Suprapubic skin (tissue), 4 donors: ENCODE measurements around the gene SLC44A1.

Source experiments
- CTCF ChIP-seq, 2 donors: fragments of 200-600 bp in 1 of 2; fragments of 450-650 bp in 1 of 2; sonication (generic) in 1 of 2; IDR thresholded peaks; one replicate each; pipeline ENCODE4 v1.5.1; 2016 to 2019; ENCODE audit warnings: antibody characterized with exemption in 2 of 2, mild to moderate bottlenecking in 1 of 2, moderate library complexity in 1 of 2
- POLR2A ChIP-seq, 2 donors: fragments of 450-650 bp; IDR thresholded peaks; one replicate each; pipeline ENCODE4 v1.6.1; 2017; ENCODE audit warnings: antibody characterized with exemption in 2 of 2, mild to moderate bottlenecking in 2 of 2, moderate library complexity in 2 of 2
- POLR2AphosphoS5 ChIP-seq, 3 donors: sonication (generic); formaldehyde crosslinking; IDR thresholded peaks; one replicate each; pipeline ENCODE4 v1.6.1; 2017; ENCODE audit warnings: antibody characterized with exemption in 3 of 3

- TF ChIP-seq CTCF (IDR thresholded peaks at IDR 0.05) (no peak), POLR2A (IDR thresholded peaks at IDR 0.05) (no peak), POLR2AphosphoS5 (IDR thresholded peaks at IDR 0.05) (no peak)
Observed at GRCh38 chr9:105237246-105237645, 7.2 kb upstream of the SLC44A1 start.
